CD4-positive, CD25-positive, alpha-beta regulatory T cell (primary cell): ENCODE data around the gene NR2E1. TPM values are rescaled to one million over a fixed set of nuclear protein-coding genes. Genes with fewer than 3 reads are reported as not detected.
A peak's percentile ranks its signal among the peaks of the same experiment; 100 is the strongest.

Source experiments
- ATAC-seq, 2 donors: fragments of 150-1000 bp; cut with Tn5 transposase; one replicate each; pipeline ENCODE4 v1.10.0; 2021; ENCODE audit warnings: low read depth in 2 of 2, moderate number of reproducible peaks in 2 of 2, moderate library complexity in 1 of 2
- DNase-seq, 3 donors: peaks; one replicate each; pipeline versions ENCODE4 v3.0.0 to v3.0.0-alpha.2; 2012 to 2022; ENCODE audit warnings: mixed read lengths in 1 of 3
- H3K27ac ChIP-seq: one replicate; pipeline ENCODE4 v1.7.0; 2013; ENCODE audit warnings: mild to moderate bottlenecking, low read length; ENCODE audit not compliant: insufficient read depth, poor library complexity, severe bottlenecking
- H3K27me3 ChIP-seq: one replicate; pipeline ENCODE4 v1.7.0; 2013; ENCODE audit warnings: low read length; ENCODE audit not compliant: control insufficient read depth, insufficient read depth
- H3K36me3 ChIP-seq: one replicate; pipeline ENCODE4 v1.7.0; 2013; ENCODE audit warnings: mild to moderate bottlenecking, low read length, moderate library complexity; ENCODE audit not compliant: control insufficient read depth, insufficient read depth
- H3K4me1 ChIP-seq: 2 replicates; pipeline ENCODE4 v1.7.0; 2013; ENCODE audit warnings: mild to moderate bottlenecking, low read length; ENCODE audit not compliant: insufficient read depth, control insufficient read depth, poor library complexity, severe bottlenecking
- H3K4me3 ChIP-seq: one replicate; pipeline ENCODE4 v1.7.0; 2013; ENCODE audit warnings: low read depth, mild to moderate bottlenecking, low read length, moderate library complexity
- H3K9me3 ChIP-seq, 2 experiments: 1 replicate in 1 of 2; 2 replicates in 1 of 2; pipeline ENCODE4 v1.7.0; 2013; ENCODE audit warnings: low read length in 2 of 2, mild to moderate bottlenecking in 1 of 2, moderate library complexity in 1 of 2; ENCODE audit not compliant: control insufficient read depth in 2 of 2
- H3K27ac Mint-ChIP-seq, 3 donors: one replicate each; pipeline ENCODE4 v1.8.0; 2020 to 2022; ENCODE audit warnings: mild to moderate bottlenecking in 3 of 3, mixed read lengths in 3 of 3, moderate library complexity in 2 of 3
- H3K27me3 Mint-ChIP-seq: one replicate; pipeline ENCODE4 v1.8.0; 2022; ENCODE audit warnings: mild to moderate bottlenecking, mixed read lengths
- H3K36me3 Mint-ChIP-seq: one replicate; pipeline ENCODE4 v1.8.0; 2020; ENCODE audit warnings: mixed read lengths
- H3K4me1 Mint-ChIP-seq, 4 donors: one replicate each; pipeline ENCODE4 v1.8.0; 2020 to 2022; ENCODE audit warnings: mixed read lengths in 4 of 4, mild to moderate bottlenecking in 1 of 4
- H3K4me3 Mint-ChIP-seq, 4 donors: one replicate each; pipeline ENCODE4 v1.8.0; 2020 to 2022; ENCODE audit warnings: mild to moderate bottlenecking in 4 of 4, mixed read lengths in 4 of 4, moderate library complexity in 3 of 4
- H3K9me3 Mint-ChIP-seq, 7 donors: one replicate each; pipeline ENCODE4 v1.8.0; 2020 to 2022; ENCODE audit warnings: mixed read lengths in 7 of 7, mild to moderate bottlenecking in 3 of 7, moderate library complexity in 2 of 7
- polyA plus RNA-seq, 4 donors: library from polyadenylated mRNA; unstranded; fragments of 300-500 nt; fragmentation: Illumina TruSeq; gene quantifications; one replicate each; pipeline ENCODE4 v1.2.3, GENCODE V29; 2021
- total RNA-seq: library from RNA; stranded (reverse); gene quantifications from one replicate; pipeline ENCODE4 v1.2.3, GENCODE V29; 2022

NR2E1 gene
- total and polyA plus RNA-seq, 5 donors from 2014 or later, result not detected

DNA sequence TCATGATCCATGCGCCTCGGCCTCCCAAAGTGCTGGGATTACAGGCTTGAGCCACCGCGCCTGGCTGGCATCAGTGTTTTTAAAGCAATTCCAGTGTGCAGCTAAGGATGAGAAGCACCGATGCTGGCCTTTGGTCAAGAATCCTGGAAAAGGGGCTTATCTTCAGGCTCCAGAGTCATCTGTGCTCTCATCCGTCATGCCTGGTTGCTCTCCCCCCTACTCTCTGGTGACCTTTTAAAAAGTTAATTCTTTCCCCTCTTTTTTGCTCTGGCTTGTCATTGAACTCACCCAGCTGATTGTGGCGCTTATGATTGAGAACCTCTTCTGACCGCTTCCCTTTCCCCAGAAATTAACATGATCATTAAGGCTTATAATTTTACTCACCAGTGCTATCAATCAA lies 28.7 kb downstream of the NR2E1 start:
- Mint-ChIP-seq H3K9me3 (peaks cover 0 to 3% (median 0%) of the 10 kb centered on the region in 7 donors), H3K36me3 (no peaks in the 10 kb centered on the region), H3K27me3 (peaks cover 36% of the 10 kb centered on the region), H3K4me1 (no peaks in the 10 kb centered on the region), H3K27ac (no peak overlapping the region), H3K4me3 (no peak overlapping the region)
- no peaks in the 10 kb centered on the region for H3K9me3 ChIP-seq
- ATAC-seq (no peak), DNase-seq (no peak)
- H3K27ac ChIP-seq, result no peak overlapping the region
- no peaks in the 10 kb centered on the region for H3K4me1 ChIP-seq
- no peak overlapping the region for H3K4me3 ChIP-seq
- peaks cover 5% of the 10 kb centered on the region for H3K27me3 ChIP-seq
- H3K36me3 ChIP-seq, result no peaks in the 10 kb centered on the region

DNA sequence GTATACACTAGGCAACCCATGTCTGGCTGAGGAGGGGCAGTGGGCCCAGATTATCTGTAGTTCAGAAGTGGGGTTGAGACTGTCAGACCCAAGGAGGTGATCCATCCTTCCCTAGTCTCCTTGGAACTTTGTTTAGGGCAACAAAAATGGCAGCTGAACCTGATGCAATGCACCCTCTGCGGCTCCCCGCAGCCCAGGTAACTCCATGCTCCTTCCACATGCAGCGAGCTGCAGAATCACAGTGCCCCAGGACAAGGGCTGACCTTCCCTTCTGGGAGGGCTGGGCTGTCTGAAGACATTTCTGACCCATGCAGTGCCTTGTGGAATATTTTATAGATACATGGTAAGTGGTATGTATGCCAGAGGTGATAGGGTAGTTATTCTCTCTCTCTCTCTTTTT lies 29.4 kb downstream of the NR2E1 start:
- Histone ChIP-seq H3K9me3 (no peaks in the 10 kb centered on the region), H3K27ac (no peak overlapping the region), H3K36me3 (no peaks in the 10 kb centered on the region), H3K4me1 (no peaks in the 10 kb centered on the region), H3K27me3 (peaks cover 3% of the 10 kb centered on the region), H3K4me3 (no peak overlapping the region)
- Mint-ChIP-seq H3K27me3 (peaks cover 36% of the 10 kb centered on the region), H3K4me1 (no peaks in the 10 kb centered on the region), H3K27ac (no peak overlapping the region), H3K9me3 (peaks cover 0 to 3% (median 0%) of the 10 kb centered on the region in 7 donors), H3K4me3 (no peak overlapping the region), H3K36me3 (no peaks in the 10 kb centered on the region)
- DNase-seq, result no peak
- ATAC-seq, result no peak

DNA sequence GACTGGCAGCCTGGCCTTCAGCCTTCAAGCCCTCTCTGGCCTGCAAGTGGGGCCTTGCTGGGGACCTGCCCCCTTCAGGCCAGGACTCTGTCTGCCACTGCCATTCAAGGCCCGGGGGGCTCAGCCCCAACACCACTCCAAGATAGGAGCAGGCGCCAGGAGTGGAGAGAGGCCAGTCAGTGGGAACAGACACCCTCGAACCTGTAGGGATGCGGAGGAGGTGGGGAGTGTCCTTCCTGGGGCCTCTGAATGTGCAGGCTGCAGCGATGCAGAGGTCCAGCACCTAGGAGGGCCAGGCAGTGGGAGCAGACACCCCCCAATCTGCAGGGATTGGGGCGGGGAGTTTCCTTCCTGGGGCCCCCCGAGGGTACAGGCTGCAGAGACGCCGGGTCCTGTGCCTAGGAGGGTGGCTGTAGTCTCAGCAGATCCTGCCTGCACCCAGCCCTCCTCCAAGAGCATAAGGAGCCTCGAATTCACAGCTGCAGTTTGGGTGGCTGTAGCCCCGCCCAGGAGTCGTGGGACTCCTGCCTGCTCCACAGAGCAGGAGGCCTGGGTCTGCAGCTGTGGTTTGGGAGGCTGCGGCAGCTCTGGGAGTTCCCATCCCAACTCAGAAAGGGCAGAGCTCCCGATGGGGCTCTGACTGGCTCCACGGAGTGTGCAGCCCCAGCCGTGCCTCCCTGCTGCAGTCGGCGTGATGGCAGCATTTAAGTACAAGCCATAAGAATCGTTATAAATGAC lies 33.1 kb downstream of the NR2E1 start:
- H3K4me3 ChIP-seq, result no peak overlapping the region
- no peaks in the 10 kb centered on the region for H3K4me1 ChIP-seq
- Mint-ChIP-seq H3K4me1 (no peaks in the 10 kb centered on the region), H3K9me3 (peaks cover 0 to 3% (median 0%) of the 10 kb centered on the region in 7 donors), H3K27ac (no peak overlapping the region), H3K36me3 (peaks cover under 1% of the 10 kb centered on the region), H3K27me3 (peaks cover 9% of the 10 kb centered on the region), H3K4me3 (no peak overlapping the region)
- no peak for DNase-seq
- H3K27ac ChIP-seq, result no peak overlapping the region
- no peaks in the 10 kb centered on the region for H3K27me3 ChIP-seq
- no peaks in the 10 kb centered on the region for H3K36me3 ChIP-seq
- H3K9me3 ChIP-seq, result no peaks in the 10 kb centered on the region
- no peak for ATAC-seq

DNA sequence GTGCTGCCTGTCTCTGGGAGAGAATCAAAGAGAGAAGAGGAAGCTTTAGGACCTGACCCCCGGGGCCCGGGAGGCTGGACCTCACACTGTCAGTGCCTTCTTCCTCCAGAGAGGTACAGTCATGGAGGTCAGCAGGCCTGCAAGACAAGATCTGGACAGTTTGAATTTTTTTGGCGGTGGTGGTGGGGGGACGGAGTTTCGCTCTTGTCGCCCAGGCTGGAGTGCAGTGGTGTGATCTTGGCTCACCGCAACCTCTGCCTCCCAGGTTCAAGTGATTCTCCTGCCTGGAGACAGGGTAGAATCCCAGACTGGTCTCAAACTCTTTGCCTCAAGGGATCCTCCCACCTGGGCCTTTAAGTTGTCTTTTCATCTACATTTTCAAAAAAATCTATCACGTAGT lies 34.4 kb downstream of the NR2E1 start:
- no peaks in the 10 kb centered on the region for H3K9me3 Mint-ChIP-seq
- H3K27ac ChIP-seq, result no peak overlapping the region
- no peaks in the 10 kb centered on the region for H3K27me3 ChIP-seq
- peaks cover 5% of the 10 kb centered on the region for H3K27me3 Mint-ChIP-seq
- no peaks in the 10 kb centered on the region for H3K4me1 ChIP-seq
- H3K36me3 ChIP-seq, result no peaks in the 10 kb centered on the region
- H3K4me3 Mint-ChIP-seq, result no peak overlapping the region
- H3K4me1 Mint-ChIP-seq, result peaks cover 0 to 5% (median 0%) of the 10 kb centered on the region in 4 donors
- H3K27ac Mint-ChIP-seq, result no peak overlapping the region
- no peak overlapping the region for H3K4me3 ChIP-seq
- DNase-seq (no peak), ATAC-seq (no peak)
- no peaks in the 10 kb centered on the region for H3K9me3 ChIP-seq
- peaks cover 4% of the 10 kb centered on the region for H3K36me3 Mint-ChIP-seq

- Mint-ChIP-seq H3K27ac (peak overlapping the region in 1 of 3 donors; percentile 56), H3K4me1 (peaks cover 0 to 8% (median 0%) of the 10 kb centered on the region in 4 donors), H3K9me3 (no peaks in the 10 kb centered on the region), H3K36me3 (peaks cover 7% of the 10 kb centered on the region), H3K27me3 (peaks cover 5% of the 10 kb centered on the region), H3K4me3 (no peak overlapping the region)
- DNase-seq (no peak), ATAC-seq (no peak)
- Histone ChIP-seq H3K27me3 (no peaks in the 10 kb centered on the region), H3K36me3 (no peaks in the 10 kb centered on the region), H3K4me3 (no peak overlapping the region), H3K9me3 (no peaks in the 10 kb centered on the region), H3K4me1 (no peaks in the 10 kb centered on the region), H3K27ac (no peak overlapping the region)
Measured at GRCh38 chr6:108200631-108201030, 34.8 kb downstream of the NR2E1 start.

- no peak overlapping the region for H3K4me3 ChIP-seq
- H3K27ac ChIP-seq, result no peak overlapping the region
- H3K27me3 Mint-ChIP-seq, result no peaks in the 10 kb centered on the region
- peaks cover 4% of the 10 kb centered on the region for H3K36me3 ChIP-seq
- DNase-seq (no peak), ATAC-seq (no peak)
- H3K27ac Mint-ChIP-seq, result peak overlapping the region in 1 of 3 donors; percentile 15
- peaks cover 0 to 16% (median 0%) of the 10 kb centered on the region in 4 donors for H3K4me1 Mint-ChIP-seq
- H3K9me3 ChIP-seq, result no peaks in the 10 kb centered on the region
- H3K27me3 ChIP-seq, result no peaks in the 10 kb centered on the region
- peaks cover 27% of the 10 kb centered on the region for H3K36me3 Mint-ChIP-seq
- H3K4me1 ChIP-seq, result no peaks in the 10 kb centered on the region
- no peak overlapping the region for H3K4me3 Mint-ChIP-seq
- no peaks in the 10 kb centered on the region for H3K9me3 Mint-ChIP-seq
Measured at GRCh38 chr6:108203189-108204112, 37.6 kb downstream of the NR2E1 start.

DNA sequence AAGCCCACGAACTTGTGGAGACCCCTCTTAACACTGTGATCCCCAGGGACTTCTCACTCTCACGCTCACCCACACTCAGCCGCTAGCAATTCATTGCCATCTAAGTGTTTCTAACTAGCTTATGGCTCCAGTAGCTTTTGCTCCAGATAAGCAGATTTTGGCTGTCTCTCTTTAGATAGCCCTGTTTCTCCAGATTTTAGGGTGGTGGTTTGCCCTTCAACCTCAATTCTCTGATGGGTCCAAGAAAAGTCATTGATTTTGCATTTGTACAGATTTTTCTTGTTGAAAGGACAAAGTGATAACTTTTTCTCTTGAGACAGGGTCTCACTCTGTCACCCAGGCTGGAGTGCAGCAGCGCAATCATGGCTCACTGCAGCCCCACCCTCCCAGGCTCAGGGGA lies 41.2 kb downstream of the NR2E1 start:
- H3K9me3 ChIP-seq, result no peaks in the 10 kb centered on the region
- peaks cover 0 to 16% (median 2%) of the 10 kb centered on the region in 4 donors for H3K4me1 Mint-ChIP-seq

More for the DNA sequence above, 41.2 kb downstream of the NR2E1 start:
- Histone ChIP-seq H3K27me3 (no peaks in the 10 kb centered on the region), H3K27ac (no peak overlapping the region), H3K4me1 (no peaks in the 10 kb centered on the region), H3K4me3 (no peak overlapping the region), H3K36me3 (peaks cover 25% of the 10 kb centered on the region)
- Mint-ChIP-seq H3K36me3 (peaks cover 53% of the 10 kb centered on the region), H3K27me3 (no peaks in the 10 kb centered on the region), H3K27ac (no peak overlapping the region), H3K9me3 (no peaks in the 10 kb centered on the region), H3K4me3 (no peak overlapping the region)
- DNase-seq (no peak), ATAC-seq (no peak)
